GM19438 (cell line): ENCODE data around the gene PSME2.

ENCODE experiments used
- ATAC-seq: cut with Tn5 transposase; IDR thresholded peaks from one replicate; pipeline ENCODE4 v1.9.1; 2021; ENCODE audit warnings: low read depth; ENCODE audit not compliant: unreplicated experiment

Gene PSME2, protein sequence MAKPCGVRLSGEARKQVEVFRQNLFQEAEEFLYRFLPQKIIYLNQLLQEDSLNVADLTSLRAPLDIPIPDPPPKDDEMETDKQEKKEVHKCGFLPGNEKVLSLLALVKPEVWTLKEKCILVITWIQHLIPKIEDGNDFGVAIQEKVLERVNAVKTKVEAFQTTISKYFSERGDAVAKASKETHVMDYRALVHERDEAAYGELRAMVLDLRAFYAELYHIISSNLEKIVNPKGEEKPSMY

DNA sequence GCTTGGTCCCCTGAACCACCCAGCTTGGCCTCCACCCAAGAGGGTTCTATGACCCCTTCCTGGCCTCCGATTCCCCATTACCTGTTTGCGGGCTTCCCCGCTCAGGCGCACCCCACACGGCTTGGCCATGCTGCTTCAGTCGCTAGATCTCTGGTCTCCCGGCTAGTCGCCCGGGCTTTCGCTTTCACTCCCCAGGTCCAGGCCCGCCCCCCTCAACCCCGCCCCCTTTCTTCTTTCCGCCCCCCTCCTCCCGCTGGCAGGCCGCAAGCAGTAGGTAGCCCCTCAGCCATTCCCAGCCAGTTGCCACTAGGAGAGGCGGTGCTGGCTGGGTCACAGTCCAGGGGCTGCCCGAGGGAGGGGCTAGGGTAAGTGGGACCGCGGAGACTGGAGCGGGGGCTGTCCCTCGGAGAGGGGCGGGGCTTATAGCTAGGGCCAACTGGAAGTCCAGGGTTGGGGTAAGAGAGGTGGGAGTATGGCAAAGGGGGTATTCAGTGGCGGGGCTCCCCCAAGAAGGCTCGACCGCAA is at the start of gene PSME2:
PSME2 (minus strand) TSS at position 158 of the 525 bp plus-strand sequence; CDS start at position 129, 29 bp downstream.
- peak; percentile 59 for ATAC-seq

DNA sequence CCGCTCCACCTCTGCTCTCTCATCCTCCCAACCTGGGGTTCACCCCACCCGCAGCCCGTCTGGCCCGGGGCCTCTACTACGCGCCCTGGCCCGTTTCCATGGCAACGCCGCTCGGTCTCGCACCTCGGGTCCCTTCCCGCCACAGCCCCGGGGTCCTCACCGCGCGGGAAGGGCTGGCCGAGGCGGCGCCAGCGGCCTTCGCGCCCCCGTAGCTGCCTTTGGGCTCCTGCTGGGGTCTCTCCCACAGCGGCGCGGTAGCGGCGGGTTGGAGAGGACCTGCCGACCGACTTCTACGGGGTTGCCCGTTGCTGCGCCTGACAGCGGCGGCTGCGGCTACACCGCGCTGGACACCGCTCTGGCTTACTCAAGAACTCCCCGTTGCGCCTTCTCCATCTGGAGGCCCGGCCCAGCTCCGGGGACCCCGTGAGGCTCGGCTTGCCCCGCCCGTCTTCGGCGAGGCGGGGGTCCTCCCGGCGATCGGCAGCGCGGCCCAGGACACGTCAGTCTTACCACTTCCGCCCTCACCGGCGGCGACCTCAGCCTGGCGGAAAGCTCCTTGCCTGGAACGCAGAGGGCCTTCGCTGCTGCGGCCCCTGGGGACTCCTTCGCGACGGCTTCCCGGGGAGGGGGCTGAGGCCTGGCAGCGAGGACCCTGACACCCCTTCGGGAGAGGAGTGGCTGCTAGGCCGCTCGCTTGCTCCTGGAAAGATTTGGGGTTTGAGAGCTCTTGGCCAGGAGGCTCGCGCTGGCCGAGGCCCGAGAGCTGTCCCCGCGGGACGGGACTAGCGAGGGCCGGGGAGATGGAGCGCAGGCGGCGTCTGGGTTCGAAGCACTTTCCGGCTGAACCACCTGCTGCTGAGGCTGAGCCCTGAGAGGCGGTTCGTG is 49.0 kb upstream of the PSME2 start, which contains the start of gene TM9SF1:
TM9SF1 (minus strand) TSS at position 256 of the 885 bp plus-strand sequence. CDS start 422 bp downstream, outside the sequence.
- peak; percentile 81 for ATAC-seq

DNA sequence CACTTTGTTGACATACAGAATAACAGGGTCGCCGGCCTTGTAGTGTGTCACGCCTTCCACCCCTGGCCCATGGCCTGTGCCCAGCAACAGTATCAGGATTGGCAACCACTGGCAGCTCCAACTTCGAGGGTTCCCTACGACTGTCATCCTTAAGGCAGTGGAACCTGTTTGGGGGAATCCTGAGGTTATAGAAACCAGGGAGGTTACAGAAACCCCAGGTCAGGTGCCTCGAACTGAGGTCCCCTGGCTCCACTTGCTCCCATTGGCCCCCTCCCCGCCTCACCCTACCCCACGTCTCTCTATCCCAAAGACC is 48.4 kb upstream of the PSME2 start:
- ATAC-seq = no peak

DNA sequence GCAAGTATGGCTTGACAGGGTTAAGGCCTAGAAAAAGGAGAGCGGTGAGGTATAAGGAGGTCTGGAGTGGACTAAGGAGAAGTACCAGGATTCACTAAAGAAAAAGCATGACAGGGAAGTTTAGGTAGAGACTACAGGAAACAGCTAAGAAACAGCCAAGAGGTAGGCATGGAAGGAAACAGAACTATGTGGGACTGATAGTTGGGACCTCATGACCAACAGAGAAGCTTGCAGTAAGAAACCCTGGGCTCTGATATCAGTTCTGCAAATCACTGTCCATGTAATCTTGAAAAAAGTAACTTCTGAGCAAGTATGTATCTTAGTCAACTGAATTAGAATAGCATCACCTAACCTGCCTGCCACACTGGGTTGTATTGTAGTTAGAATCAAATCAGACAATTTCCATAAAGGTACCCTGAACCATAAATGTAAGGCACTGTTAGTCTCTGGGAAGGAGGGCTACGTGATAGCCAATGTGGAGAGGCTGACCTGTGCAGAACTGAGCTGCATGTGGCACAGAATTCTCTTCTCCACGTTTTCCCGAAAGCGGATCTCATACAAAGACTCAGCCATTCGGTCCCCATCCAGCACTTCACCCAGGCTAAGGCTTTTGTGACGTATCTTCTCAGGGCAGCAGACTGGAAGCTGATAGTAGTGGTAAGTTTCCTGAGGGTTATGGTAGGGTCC is 47.9 kb upstream of the PSME2 start:
- no peak for ATAC-seq

DNA sequence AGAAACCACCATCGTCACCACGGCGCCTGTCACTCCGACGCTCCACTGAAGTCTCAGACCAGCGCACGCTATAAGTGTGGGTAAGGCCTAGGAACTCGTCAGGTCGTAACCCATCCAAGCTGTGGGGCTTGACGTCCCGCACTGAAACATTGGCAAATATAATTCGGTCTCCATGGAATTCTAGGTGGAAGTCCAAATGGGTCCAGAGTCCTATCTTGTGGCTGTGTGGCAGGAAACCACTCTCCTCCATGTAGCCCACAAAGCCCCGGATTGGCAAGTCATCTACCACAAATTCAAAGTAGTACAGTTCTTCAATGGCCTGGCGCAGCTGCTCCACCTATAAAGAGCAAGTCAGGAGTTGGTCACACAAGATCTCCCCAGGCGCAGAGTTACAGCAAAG is 46.5 kb upstream of the PSME2 start:
- no peak for ATAC-seq

DNA sequence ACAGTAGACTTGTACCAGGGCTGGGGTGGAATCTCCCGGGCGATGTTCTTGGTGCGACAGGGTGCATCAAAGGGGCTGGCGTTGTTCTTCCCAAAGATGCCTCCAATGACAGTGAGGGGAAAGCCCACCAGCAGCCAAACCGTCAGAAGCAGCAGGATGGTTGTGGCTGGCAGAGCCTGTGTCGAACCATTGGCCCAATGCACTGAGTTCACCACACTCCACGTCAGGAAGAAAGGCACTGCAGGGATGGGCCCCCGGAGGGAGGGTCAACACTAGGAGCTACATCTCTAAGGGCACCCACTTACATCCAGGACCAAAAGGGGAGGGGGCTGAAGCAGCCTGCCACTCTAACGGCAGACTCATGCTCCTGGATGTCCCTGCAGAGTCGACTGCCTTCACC is 44.0 kb upstream of the PSME2 start:
- no peak for ATAC-seq

DNA sequence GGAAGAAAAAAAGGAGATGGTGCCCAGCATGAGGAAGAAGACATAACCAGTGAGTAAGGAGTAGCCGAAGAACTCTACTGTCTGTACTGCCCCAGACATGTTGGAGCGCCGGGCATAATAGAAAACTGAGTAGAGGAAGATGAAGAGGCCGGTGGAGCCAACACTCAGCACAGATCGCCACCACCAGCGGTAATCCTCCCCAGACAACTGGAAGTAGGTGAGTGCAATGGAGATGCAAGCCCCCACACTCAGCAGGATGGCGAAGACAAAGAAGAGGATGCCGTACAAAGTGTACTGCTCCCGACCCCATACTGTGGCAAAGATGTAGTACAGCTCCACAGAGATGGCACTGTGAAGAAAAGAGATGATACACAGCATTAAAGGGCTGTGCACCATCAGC is 43.0 kb upstream of the PSME2 start:
- ATAC-seq = no peak

DNA sequence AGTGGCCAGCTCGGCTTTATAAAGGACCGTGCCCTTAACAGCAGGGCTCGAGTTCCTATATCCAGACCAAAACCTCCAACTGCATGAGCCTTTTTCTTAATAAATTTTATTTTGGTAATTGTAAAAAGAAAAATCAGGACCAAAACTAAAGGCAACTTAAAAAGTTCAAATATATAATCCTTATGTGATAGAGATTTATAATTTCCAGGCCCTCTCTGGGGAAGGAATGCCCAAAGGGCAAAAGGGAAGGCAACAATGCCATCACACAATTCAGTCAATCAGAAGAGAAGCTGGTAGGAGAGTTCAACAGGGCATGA is 42.6 kb upstream of the PSME2 start:
- ATAC-seq = no peak

DNA sequence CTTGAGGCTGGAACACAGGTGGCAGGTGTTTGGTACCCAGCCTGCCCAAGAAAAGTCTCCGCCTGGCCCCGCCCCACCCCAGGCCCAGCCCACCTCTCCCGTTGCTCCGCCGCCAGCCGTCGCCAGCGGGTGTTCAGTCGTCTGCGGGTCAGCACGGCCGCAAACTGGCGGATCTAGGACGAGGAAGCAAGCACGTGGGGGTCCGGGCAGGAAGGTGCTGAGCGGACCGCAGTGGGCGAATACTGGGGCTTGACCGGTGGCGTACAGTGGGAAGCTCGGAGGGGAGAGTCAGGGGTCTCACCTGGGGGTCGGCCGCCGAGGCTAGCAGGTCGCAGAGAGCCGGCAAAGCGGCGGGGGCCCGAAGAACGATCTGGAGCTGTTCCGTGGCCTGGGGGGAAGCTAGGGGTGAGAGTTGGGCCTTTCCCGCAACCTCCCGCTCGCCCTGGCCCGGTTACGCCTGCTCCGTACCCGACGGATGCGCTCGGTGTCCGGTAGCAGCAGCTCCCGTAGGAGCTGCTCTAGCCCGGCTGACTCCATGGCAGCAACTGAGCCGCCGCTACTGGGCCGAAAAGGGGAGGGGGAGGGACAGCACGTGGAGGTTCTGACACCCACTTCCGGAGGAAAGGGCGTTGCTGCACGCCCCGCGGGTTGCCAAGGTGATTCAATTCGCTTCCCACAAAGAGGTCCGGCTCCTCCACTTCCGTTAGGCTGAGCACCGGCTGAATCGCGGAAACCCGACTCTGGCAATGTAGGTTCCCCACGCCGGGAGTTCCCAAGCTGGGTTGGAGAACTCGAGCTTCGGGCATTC is 42.0 kb upstream of the PSME2 start, which contains the start of gene IPO4:
IPO4 (minus strand) TSS at position 566 of the 808 bp plus-strand sequence; CDS start at position 537, 29 bp downstream.
- ATAC-seq = peak; percentile 92

DNA sequence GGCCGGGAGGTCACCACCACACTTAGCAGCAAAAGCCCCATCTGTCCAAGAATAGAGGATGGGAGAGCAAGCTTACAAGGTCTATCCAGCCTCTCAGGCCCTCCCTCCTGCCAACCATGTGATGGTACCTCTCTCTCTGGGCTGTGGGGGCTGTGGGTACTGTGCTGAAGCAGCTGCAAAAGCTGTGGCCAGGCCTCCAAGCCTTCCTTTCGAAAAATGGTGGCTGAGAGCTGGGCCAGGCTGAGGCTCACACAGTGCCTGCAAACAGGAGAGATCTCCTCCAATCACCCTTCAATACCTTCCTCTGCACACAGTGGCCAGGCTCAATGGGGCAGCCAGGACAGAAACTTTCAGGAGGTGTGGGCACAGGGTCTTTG is 41.1 kb upstream of the PSME2 start:
- no peak for ATAC-seq

DNA sequence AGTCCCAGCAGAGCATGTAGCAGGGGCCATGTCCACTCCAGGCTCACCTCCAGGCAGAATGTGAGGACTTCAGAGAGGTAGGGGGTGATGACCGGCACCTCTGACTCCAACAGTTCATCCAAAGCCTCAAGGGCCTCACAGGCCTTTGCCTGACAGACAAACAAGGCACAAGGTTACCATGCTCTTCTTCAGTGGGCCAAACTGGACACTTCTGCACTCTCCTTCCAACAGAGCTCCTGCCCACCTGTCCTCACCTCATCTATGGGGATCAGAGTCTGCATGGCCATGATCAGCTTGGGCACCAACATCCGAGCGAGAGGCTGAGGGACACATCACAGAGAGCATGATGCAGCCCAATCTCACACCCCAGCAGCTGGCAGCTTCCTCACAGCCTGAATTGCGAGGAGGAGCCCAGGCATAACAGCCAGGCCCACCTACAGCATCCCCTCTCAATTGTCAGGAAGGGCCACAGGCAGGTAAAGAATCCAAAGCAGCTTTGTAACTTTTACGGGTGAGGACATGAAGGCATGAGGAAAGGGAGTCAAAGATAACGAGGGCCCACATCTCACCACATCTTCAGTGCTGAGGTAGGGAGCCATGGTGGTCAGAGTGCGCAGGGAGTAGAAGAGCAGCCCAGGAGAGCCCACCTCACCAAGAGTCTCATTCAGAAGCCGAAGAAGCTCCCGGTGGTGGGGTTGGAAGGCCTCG is 40.6 kb upstream of the PSME2 start:
- no peak for ATAC-seq

DNA sequence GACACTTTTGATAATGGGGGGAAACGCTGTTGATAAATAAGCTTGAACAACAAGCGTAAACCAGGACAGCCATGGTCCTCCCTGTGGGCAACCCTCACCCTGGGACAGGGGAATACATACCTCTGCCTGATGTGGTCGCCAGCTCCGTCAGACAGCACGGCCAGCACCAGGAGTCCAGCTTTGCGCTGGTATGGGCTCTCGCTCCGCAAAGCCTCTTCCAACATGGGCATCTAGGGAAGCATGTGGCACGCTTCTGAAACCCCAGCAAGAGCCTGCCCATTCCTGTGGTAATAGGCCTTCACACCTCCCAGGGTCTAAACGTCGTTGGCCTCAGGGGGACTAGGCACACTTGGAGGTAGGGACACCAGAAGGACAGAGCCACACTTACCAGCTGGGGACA is 39.3 kb upstream of the PSME2 start:
- no peak for ATAC-seq

DNA sequence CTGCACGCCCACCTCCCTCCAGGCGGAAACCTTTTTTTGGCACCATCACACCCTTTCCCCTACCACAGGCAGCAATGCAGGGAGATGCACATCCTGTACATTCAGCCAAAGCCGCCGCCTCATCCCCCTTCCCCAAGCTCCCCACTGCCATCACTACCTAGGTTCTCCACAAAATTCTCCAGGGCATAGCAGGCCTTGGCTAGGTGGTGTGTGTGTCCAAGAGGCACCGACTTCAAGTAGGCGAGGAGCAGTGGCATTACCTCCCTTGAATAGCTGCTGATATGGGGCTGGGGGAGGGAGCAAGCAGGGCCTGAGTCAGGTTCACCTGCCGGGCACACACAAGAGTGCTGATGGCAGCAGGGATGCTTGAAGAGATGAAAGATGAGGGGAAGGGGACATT is 38.6 kb upstream of the PSME2 start:
- no peak for ATAC-seq

DNA sequence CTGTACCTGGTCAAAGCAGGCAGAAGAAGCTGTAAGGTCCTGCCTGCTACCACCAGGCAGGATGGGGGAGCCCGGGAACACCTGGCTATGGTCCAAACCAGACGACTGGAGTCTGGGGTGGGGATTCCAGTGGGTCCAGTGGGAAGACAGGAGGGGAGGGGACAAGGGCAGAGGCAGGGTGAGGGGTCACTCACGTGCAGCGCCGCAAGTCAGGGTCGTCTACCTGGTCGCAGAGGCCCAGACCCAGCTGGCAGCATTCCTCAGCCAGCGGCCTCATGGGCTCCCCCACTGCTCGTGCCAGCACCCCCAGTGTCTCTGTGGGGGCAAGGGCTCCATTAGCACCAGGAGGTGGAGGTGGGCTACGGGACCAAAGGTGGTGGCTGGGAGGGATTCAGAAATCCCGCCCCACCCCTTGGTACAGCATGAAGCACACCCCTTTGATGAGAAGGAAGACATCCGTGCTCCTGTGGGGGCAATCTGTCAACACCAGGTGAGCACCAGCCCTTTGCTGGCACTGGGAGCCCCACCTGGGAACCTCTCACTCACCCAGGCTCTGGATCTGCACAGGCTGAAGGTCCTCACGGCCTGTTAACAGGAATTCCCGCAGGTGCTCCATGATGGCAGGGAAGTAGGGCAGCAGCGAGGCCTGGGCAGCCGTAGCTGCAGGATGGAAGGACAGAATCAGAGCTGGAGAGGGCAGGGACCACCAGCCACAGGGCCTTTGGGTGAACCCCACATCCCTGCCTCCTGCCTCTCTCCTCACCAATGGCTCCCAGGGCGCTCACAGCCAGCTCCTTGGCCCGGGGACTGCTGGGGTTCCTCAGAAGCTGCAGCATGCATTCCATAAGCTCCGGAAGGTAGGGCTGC is 37.9 kb upstream of the PSME2 start:
- ATAC-seq = no peak

DNA sequence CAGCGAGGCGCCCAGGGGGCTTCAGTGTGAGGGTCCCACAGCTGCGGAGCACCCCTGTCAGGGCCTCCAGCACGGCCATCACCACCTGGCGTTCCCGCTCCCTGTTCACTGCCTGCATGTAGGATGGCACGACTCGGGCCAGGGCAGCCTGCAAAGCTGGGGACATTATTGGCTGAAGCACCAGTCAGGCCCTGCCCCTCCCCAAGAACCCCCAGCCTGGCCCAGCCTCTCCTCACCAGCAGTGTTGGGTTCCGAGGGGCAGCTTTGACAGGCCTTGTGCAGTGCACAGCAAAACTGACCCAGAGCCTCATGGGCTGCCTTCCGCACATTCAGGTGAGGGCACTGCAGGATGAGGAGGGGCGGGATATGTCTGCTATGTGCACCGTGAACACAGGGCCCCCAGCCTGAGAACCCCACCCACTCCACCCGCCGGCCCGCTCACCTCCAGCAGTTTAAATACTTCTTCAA is 36.6 kb upstream of the PSME2 start:
- no peak for ATAC-seq

DNA sequence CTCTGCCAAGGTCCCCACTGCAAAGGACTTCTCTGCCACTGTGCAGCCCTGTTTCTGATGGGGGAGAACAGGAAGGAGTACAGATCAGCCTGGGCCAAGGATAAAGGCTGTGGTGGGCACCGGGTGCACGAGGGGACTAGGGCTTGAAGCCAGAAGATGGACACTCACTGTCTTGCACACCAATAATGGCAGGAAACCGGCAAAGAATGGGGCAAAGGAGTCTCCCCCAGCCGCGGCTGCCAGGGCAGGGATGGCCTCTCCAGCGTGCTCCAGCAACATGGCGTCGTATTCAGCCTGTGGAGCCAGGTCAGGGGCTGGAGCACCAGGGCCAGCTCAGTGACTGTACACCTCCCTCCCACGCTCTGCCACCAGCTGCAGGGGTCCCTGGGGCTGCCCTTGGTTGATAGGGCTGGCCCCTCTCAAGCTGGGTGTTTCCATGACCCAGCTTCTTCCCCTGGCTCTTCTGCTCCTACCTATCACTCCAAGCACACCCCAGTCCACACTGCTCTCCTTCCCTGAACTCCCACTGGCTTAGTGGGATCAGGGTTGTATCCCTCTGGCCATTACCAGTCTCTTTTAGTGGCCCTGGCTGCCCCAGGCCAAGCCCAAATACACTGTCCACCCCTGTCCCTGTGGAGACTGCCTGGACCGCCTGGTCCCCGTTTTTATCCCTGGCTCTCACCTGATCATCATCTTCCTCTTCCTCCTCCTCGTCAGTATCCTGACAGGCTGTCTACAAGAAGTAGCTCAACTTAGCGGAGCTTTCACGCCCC is 35.9 kb upstream of the PSME2 start:
- ATAC-seq = no peak

DNA sequence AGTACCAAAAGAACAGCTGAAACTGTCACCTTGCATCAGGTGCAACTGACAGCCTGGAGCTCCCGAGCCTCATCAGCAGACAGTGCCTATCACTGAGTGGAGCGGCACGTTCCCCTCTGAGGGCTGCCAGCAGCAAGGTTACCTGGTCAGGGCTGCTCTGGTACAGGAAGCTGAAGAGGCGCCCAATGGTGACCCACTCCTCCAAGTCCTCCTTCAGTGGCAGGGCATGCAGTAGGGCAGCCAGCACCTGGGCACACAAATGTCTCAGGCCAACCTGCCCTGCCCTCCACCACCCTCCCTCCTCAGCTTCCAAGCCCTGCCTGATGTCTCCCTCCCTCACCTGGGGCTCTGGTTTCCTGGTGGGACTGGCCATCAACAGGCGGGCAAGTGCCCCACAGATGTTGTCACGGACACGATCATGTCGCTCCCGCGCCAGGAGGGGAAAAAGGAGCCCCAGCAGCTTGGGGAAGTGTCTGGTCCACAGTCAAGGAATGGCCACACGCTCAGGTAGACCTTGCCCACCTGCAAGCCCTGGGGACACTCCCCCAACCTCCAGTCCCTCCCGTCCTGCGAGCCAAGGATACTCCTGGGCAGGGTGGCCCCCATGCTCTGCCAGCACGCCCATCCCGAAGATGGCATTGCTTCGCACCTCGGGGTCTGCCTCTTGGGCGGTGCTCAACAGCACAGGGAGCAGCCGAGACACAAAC is 35.1 kb upstream of the PSME2 start:
- no peak for ATAC-seq
